ENCODE data around the gene PPP3R1.

GRCh38 chr2:68251855-68252399 is 405 bp downstream of the PPP3R1 start:
- no peak for TF ChIP-seq EZH2 (IDR thresholded peaks at IDR 0.05; ENCODE audit: low read length)
- no peak for TF ChIP-seq CTCF (optimal IDR thresholded peaks at IDR 0.05 in 1 of 3, IDR thresholded peaks at IDR 0.05 in 1 of 3, conservative IDR thresholded peaks at IDR 0.05 in 1 of 3; ENCODE audit: extremely low read depth in 1 of 3, insufficient read depth in 2 of 3, low read length in 3 of 3)

Data from keratinocyte (primary cell).